ENCODE data around the gene HCFC2.

- TF ChIP-seq CTCF (IDR thresholded peaks at IDR 0.05; ENCODE audit: poor library complexity) = no peak
- TF ChIP-seq EZH2 (IDR thresholded peaks at IDR 0.05; ENCODE audit: borderline replicate concordance) = no peak
- no peak for TF ChIP-seq EZH2phosphoT487 (IDR thresholded peaks at IDR 0.05; ENCODE audit: low read depth, severe bottlenecking, unreplicated experiment)
Measured at GRCh38 chr12:104023710-104024109, 40.6 kb upstream of the HCFC2 start.
